Kidney epithelial cell (primary cell): ENCODE results near the gene INPP5A. TPM values are rescaled to one million over a fixed set of nuclear protein-coding genes. Genes with fewer than 3 reads are reported as not detected.

Source experiments
- DNase-seq: peaks from one replicate; pipeline ENCODE4 v3.0.0-alpha.2; 2010; ENCODE audit warnings: low read depth
- H3K27me3 ChIP-seq: 2 replicates; pipeline ENCODE4 v1.6.0; 2011; ENCODE audit warnings: low read length; ENCODE audit not compliant: control insufficient read depth, insufficient read depth
- H3K36me3 ChIP-seq: 2 replicates; pipeline ENCODE4 v1.5.1; 2011; ENCODE audit warnings: low read length; ENCODE audit not compliant: control insufficient read depth, insufficient read depth
- H3K4me3 ChIP-seq: 2 replicates; pipeline ENCODE4 v1.5.1; 2011; ENCODE audit warnings: low read depth, mild to moderate bottlenecking, control low read depth, low read length
- total RNA-seq: library from RNA; depleted of rRNA; stranded (reverse); fragments of >200 nt; gene quantifications from 2 replicates; pipeline ENCODE4 v1.2.3, GENCODE V29; 2015
- TF ChIP-seq, protein P1 (sequence below): IDR thresholded peaks from 2 replicates; pipeline ENCODE4 v1.5.1; 2011; ENCODE audit warnings: mild to moderate bottlenecking, moderate library complexity, low read length, control low read depth, inconsistent platforms; ENCODE audit not compliant: insufficient read depth, poor library complexity, severe bottlenecking

Gene INPP5A
- total RNA-seq, 1 donor from 2014 or later: 45.1 TPM

DNA sequence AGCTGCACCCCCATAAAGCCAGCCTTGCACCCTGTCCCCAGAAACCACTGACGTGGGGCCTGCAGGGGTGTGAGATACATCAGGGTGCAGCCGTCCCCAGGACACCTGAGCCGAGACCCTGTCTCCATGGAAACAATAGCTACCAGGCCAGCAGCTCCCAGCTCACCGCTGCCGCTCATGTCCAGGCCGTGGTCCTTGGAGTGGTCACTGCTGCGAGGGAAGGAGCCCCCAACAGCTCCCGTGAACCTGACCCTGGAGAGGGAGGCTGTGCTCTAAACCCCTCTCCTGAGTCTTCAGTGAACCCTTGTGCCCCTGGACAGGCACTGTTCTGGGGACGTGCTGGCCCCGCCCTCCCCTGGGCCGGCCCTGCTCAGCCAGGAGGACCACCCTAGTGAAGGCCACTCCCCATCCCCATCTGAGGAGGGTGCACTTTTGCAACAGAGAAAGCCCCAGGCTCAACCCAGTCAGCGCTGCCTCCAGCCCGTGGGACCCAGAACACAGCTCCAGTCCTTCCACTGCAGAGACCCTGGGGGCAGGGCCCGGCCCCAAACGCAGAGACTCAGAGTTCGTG lies 19.6 kb upstream of the INPP5A start:
- Histone ChIP-seq H3K4me3 (no peak overlapping the region), H3K27me3 (peaks cover 2% of the 10 kb centered on the region), H3K36me3 (no peaks in the 10 kb centered on the region)
- TF ChIP-seq, protein P1, sequence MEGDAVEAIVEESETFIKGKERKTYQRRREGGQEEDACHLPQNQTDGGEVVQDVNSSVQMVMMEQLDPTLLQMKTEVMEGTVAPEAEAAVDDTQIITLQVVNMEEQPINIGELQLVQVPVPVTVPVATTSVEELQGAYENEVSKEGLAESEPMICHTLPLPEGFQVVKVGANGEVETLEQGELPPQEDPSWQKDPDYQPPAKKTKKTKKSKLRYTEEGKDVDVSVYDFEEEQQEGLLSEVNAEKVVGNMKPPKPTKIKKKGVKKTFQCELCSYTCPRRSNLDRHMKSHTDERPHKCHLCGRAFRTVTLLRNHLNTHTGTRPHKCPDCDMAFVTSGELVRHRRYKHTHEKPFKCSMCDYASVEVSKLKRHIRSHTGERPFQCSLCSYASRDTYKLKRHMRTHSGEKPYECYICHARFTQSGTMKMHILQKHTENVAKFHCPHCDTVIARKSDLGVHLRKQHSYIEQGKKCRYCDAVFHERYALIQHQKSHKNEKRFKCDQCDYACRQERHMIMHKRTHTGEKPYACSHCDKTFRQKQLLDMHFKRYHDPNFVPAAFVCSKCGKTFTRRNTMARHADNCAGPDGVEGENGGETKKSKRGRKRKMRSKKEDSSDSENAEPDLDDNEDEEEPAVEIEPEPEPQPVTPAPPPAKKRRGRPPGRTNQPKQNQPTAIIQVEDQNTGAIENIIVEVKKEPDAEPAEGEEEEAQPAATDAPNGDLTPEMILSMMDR: no peak
- no peak for DNase-seq

DNA sequence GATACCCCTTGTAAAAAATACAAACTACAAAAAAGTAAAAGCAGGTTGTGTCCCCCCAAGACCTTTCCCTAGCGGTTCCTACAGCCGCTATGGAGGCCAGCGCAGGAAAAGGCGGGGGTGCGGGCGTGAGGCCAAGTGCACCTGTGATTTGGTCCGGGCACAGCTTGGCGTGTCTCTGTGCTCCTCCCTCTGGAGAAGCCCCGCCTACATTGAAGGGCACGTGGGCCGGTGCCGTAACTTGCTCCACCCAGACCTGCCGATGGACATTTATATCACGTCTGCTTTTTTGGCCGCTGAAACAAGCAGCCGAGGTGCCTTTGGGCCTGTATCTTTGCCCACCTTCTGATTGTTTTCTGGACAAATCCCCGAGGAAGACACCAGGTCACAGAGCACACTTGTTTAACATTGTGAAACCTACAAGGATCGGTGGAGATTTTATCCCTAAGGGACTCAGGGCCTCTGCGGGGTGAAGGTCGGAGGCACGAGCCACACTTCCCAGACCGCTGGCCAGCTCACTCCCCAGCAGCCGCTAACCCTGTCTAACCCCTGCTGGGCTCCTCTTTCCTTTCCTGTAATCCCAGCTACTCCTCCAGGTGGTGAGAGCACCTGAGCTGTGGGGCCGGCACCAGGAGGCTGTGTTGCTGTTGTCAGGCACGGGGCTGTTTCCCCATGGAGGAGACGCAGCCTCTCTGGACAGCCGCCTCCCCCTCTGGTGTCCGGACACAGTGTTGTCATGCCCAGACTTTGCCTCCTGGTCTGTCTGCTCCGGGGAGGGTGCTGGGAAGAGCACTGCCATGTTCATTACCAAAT lies 18.8 kb upstream of the INPP5A start:
- peaks cover 4% of the 10 kb centered on the region for H3K27me3 ChIP-seq
- no peak overlapping the region for H3K4me3 ChIP-seq
- H3K36me3 ChIP-seq: no peaks in the 10 kb centered on the region
- DNase-seq: no peak
- TF ChIP-seq, protein P1: no peak

DNA sequence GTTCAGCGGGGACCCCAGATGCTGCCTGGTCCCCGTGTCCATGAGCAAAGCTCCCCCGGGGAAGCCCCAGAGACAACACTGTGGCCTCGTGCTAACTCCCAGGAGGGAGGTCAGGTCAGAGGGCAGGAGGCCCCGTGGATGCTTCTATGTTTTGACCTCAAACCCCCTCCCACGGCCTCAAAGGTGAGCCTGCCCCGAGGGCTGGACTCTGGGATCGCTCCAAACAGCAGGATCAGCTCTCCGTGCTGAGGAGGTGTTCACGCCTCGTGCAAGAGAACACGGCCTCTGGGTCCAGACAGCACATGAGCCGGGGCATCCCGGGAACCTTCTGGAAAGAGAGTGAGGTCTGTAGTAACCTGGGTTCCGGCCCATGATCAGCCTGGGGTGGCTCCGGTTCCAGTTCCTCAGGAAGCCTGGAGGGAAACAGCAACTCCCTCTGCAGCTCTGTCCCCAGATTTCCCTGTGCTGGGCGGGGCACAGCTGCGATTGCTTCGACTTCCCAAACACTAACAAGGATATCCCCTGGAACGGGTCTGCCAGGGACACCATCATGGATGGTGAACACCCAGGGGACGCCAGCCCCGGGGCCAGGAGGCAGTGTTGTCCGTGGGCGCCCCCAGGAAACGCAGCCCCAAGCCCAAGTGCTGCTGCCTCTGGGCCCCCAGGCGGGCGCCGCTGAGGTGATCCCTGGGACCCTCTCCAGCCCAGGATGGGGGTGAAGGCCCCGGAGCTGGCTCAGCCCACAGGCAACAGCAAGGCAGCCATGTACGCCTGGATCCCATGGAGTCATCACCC lies 18.0 kb upstream of the INPP5A start:
- H3K36me3 ChIP-seq: no peaks in the 10 kb centered on the region
- TF ChIP-seq, protein P1: no peak
- H3K27me3 ChIP-seq: peaks cover 4% of the 10 kb centered on the region
- DNase-seq: no peak
- H3K4me3 ChIP-seq: no peak overlapping the region

DNA sequence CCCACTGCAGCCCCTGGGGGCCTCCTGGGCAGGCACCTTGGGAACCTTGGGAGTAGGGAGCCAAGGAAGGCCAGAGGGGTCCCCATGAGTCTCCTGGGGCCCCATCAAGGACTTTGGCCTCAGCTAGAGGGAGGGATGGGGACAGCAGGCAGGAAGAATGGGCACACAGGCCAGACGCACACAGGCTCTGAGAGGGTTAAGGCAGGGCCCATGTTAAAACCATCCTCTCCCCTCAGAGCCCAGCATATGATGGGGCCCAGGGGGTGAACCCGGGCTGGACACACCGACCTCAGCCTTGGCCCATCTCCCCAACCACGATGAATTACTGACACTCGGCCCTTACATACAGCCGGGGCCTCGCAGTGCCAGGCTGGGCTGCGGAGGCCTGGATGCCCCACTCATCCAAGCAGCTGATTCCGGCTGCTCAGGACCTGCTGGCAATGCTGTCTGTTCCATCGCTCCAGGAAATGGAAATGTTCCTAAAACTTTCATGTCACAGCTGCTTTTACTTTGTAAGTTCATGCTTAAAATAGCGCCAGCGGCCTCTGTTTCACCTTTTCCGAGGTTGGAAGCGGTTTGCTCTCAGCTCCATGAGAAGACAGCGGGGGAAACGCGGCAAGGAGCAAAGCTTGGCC lies 17.3 kb upstream of the INPP5A start:
- TF ChIP-seq, protein P1: no peak
- Histone ChIP-seq H3K4me3 (no peak overlapping the region), H3K27me3 (peaks cover 4% of the 10 kb centered on the region), H3K36me3 (no peaks in the 10 kb centered on the region)
- no peak for DNase-seq

DNA sequence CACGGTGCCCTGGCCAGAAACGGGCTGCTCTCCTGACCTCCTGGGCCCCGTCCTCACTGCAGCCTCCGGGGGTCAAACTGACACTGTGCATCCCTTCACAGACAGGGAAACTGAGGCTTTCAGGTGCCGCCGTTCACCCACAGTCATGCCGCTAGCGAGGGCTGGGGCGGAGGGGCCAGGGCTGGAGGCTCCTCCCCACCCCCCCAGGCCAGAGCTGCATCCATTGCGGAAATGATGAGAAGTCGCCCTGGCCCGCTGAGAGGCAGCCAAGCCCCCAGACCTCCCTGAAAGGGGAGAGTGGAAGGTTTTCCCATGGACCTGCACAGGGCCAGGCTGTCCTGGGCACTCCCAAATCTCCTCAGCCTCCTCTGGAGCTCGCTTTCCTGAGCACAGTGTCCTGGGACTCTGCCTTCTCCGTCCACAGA lies 16.5 kb upstream of the INPP5A start:
- TF ChIP-seq, protein P1: no peak
- peaks cover 4% of the 10 kb centered on the region for H3K27me3 ChIP-seq

More for the DNA sequence above, 16.5 kb upstream of the INPP5A start:
- Histone ChIP-seq H3K4me3 (no peak overlapping the region), H3K36me3 (no peaks in the 10 kb centered on the region)
- no peak for DNase-seq
